ENCODE data around the gene MOK.

GRCh38 chr14:102232348-102232625, 72.7 kb downstream of the MOK start:
- no peak for TF ChIP-seq CTCF (IDR thresholded peaks at IDR 0.05)
- no peak for TF ChIP-seq POLR2A (IDR thresholded peaks at IDR 0.05)
- TF ChIP-seq POLR2AphosphoS5 (IDR thresholded peaks at IDR 0.05), result no peak

Measured in breast epithelium (tissue), 3 donors.